Left colon (tissue), 2 donors: ENCODE measurements around the gene ZSWIM1. TPM values are rescaled to one million over a fixed set of nuclear protein-coding genes. Genes with fewer than 3 reads are reported as not detected.

Experiments used
- ATAC-seq: fragments of 200-7000 bp; cut with Tn5 transposase; one replicate; pipeline ENCODE4 v1.9.1; 2020; ENCODE audit warnings: mild to moderate bottlenecking, moderate library complexity
- DNase-seq, 2 donors: peaks; one replicate each; pipeline ENCODE4 v3.0.0-alpha.2; 2020
- intact Hi-C, 2 donors: fragments of 100-400 bp; cut with DNase I in 1 of 2; cut with micrococcal nuclease in 1 of 2; formaldehyde crosslinking; loops; one replicate each; pipeline versions ENCODE4 v1.11.2 to v1.14.0; 2022; cut with DNase I, micrococcal nuclease
- long read RNA-seq: library from polyadenylated mRNA; unstranded; transcript quantifications from one replicate; pipeline ENCODE4 v2.0.0, GENCODE V29; 2021
- total RNA-seq, 2 donors: library from RNA; stranded (reverse); fragmentation: NEBNext Ultra II Directional; extraction: Animal tissue kit (Norgen Biotek cat#: 25700); gene quantifications; one replicate each; pipeline ENCODE4 v1.2.1, GENCODE V29; 2021
- donor health status: DM: no; HTN: no; CAD: no.
- donor health status: DM: yes; HTN: yes; CAD: no.

ZSWIM1 gene
- total RNA-seq = 10 to 100 TPM; 11.8 to 12.0 TPM
- long read RNA-seq = 0 reads

DNA sequence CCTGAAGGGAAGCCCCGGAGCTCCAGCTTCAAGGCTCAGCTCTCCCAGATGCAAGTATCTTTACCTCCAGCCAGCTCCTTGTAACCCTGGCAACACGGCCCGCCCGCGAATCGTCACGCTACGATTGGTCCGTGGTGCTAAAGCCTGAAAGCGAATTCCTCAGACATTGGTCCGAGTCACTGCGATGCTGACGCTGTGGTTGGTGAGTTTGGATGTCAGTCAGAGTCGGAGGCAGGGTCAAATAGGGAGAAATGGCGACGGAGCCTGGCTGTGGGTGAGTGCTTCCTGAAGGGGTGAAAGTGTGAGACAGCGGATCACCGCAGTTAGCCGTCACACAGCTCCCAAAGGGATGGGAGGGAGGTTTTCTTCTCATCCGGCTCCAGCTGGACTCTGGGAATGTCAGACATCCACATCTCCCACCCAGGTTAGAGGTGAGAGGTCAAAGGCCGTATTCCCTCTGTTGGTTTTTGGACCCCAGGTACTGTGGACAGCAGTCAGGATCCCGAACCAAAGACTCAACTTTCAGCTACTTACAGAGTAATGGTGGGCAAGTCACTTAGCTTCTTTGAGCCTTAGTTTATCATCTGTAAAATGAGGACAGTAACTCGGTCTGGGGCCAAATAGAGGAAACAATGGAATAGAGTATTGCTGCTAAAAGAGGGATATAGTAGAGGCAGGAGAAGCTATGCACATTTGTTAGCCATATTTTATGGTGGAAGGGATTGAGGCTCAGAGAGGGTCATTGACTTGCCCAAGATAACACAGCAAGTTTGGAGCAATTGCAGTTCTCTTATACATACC is at the start of gene ZSWIM1:
Gene ZSWIM1, plus strand, starts transcription at position 240 of the 801 bp plus-strand sequence. CDS start 1,366 bp downstream, outside the sequence.
- intact Hi-C loops = no loop called here
- peak; percentile 99 for DNase-seq
- peak; percentile 98 for ATAC-seq

DNA sequence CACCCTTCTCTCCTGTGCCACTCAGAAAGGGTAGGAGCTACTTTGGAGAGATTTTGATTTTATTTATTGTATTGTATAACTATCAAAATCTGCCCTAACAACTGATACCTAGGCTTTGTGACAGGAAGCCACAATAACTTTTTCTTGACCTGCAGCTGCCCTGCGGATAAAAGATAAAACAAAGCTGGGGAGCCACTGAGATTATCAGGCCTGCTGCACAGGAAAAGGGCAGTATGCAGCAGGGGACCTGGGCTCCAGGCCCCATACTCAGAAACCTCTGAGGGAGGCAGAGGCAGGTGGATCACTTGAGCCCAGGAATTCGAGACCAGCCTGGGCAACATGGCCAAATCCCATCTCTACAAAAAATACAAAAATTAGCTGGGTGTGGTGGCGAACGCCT is 48.4 kb upstream of the ZSWIM1 start:
- DNase-seq = no peak
- intact Hi-C loops = no loop called here
- no peak for ATAC-seq

DNA sequence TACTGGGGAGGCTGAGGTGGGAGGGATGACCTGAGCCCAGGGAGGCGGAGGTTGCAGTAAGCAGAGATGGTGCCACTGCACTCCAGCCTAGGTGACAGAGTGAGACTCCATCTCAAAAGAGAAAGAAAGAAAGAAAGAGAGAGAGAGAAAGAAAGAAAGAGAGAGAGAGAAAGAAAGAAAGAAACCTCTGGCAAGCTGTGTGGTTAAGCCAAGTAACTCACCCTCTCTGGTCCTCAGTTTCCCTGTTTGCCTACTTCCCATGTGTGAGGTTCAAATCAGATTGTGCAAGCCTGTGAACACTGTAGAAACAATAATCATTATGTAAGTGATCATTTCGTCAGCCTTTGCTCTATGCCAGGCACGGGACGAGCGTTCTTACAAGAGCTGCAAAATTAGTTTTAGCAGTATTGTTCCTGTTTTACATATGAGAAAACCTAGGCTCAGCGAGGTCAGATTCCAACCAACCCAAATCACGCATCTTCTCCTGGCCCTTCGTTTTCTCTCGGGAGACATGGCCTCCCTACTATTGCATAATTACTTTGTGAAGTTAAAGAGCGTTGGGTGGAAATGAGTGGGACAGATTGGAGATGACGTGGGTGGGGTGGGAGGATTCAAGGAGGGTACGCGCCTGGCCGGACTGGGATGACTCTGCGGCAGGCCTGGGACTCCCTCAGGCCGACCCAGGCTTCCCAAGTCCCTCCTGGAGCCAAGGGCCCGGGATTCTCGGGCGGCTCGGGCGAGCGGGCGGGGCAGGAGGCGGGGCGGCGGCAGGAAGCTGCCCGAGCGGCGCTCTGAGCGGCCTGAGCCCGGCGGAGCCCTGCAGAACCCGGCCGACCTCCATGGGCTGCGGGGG is 47.8 kb upstream of the ZSWIM1 start, which contains the start of gene SNX21:
Gene SNX21, plus strand, starts transcription at position 770 of the 853 bp plus-strand sequence. CDS start 121 bp downstream, outside the sequence.
- DNase-seq (peak; percentile 82 to 83), ATAC-seq (peak; percentile 90)
- intact Hi-C loops = no loop called here

DNA sequence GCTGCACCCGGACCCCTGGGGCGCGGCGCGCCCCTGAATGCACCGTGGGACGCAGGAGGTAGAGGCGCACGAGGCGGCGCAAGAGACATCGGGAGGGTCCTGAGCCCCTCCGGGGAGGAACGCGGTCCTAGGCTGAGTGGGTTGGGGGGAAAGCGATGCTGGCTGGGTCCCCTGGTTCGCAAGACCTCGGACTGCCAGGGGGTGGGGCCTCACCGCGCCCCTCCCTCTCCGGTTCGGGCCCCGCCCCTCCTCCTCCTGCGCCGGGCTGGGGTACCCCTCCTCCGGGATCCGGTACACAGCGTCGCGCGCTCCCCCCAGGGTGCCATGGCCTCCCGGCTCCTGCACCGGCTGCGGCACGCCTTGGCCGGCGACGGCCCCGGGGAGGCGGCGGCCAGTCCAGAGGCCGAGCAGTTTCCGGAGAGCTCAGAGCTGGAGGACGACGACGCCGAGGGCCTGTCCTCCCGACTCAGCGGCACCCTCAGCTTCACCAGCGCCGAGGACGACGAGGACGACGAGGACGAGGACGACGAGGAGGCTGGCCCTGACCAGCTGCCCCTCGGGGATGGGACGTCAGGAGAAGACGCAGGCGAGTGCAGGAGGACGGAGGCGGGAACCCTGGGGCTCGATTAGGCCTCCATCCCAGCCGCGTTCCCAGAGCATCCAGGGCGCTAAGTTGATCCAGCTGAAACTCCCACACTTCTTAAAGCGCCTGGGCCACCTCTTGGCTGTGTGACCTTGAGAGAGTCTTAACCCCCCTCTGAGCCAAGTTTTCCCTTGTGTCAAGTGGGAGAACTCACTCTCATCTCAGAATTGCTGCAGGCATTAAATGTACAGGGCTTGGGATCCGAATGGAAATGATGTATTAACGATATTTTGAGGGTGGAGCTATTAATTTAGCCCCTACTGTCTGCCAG is 46.9 kb upstream of the ZSWIM1 start:
- intact Hi-C loops = no loop called here
- DNase-seq (peak; percentile 63 to 73), ATAC-seq (peak; percentile 80)

DNA sequence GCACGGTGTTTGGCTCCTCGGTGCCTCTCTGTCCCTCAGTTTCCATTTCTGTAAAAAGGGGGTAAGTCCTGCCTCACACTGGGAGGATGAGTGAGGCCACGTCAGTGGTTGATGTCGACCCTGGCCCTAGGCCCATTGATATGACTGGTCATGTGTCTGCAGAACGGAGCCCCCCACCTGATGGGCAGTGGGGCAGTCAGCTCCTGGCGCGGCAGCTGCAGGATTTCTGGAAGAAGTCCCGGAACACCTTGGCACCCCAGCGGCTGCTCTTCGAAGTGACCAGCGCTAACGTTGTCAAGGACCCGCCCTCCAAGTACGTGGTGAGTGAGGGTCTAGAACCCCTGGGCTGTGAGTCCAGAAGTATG is 46.2 kb upstream of the ZSWIM1 start:
- DNase-seq (no peak), ATAC-seq (no peak)
- intact Hi-C loops = no loop called here

DNA sequence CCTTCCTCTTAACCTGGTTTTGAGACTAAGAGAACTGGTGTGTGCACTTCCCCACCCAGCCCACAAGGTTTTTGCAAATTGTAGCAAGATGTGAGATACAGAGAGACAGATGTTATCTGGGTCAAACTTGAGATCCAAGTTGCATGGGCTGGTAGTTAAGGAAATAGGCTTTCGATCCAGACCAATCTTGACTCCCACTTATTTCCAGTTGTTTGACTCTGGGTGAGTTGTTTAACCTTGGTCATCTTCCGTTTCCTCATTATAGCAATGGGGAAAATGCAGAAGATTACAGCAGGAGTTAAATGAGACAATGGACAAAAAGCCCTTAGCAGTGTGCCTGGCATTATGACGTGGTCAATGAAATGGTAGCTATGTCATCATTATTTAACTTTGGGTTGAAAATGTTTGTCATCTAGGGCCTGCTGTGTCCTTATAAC is 45.7 kb upstream of the ZSWIM1 start:
- intact Hi-C loops = no loop called here
- no peak for DNase-seq
- ATAC-seq = no peak

DNA sequence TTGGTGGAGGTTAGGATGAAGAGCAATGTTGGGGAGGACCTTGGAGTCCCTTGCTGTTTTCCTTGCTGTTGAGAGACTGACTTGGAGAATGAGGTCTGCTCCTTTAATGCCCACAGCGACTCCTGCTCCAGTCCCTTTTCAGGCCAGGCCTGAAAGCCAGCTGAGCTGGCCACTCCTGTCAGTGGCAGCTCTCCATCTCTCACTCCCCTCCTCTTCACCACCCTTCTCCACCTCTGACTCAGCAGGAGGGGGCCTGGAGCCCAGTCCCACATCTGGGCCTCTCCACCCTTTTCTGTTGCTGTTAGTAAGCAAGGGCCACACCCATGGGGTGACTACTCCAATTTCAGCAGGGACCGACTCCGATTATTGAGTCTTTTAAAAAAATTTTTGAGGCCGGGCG is 45.2 kb upstream of the ZSWIM1 start:
- intact Hi-C loops = no loop called here
- DNase-seq (no peak), ATAC-seq (no peak)

DNA sequence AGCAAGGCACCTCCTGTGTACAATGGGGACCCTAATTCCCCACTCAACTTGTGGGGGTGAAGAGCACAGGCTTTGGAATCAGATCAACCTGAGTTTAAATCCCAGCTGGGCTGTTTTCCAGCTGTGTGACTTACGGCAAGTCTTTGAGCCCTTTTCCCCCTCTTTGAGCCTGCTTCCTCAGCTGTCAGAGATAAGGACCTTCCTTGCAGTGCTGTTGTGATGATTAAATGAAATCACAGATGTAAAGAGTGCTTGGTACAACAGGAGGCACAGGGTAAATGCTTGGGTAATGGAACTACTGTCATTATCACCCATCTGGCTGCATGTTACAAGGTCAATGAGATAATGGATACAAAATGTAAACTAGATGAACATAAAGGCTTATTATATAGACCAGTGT is 44.2 kb upstream of the ZSWIM1 start:
- ATAC-seq = no peak
- intact Hi-C loops = no loop called here
- DNase-seq = no peak

DNA sequence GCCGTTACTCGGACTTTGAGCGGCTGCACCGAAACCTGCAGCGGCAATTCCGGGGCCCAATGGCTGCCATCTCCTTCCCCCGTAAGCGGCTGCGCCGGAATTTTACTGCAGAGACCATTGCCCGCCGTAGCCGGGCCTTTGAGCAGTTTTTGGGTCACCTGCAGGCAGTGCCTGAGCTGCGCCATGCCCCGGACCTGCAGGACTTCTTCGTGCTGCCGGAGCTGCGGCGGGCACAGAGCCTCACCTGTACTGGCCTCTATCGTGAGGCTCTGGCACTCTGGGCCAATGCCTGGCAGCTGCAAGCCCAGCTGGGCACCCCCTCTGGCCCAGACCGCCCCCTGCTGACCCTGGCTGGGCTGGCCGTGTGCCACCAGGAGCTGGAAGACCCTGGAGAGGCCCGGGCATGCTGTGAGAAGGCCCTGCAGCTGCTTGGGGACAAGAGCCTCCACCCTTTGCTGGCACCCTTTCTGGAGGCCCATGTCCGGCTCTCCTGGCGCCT is 40.3 kb upstream of the ZSWIM1 start:
- intact Hi-C loops = no loop called here
- no peak for DNase-seq
- ATAC-seq = peak; percentile 7

DNA sequence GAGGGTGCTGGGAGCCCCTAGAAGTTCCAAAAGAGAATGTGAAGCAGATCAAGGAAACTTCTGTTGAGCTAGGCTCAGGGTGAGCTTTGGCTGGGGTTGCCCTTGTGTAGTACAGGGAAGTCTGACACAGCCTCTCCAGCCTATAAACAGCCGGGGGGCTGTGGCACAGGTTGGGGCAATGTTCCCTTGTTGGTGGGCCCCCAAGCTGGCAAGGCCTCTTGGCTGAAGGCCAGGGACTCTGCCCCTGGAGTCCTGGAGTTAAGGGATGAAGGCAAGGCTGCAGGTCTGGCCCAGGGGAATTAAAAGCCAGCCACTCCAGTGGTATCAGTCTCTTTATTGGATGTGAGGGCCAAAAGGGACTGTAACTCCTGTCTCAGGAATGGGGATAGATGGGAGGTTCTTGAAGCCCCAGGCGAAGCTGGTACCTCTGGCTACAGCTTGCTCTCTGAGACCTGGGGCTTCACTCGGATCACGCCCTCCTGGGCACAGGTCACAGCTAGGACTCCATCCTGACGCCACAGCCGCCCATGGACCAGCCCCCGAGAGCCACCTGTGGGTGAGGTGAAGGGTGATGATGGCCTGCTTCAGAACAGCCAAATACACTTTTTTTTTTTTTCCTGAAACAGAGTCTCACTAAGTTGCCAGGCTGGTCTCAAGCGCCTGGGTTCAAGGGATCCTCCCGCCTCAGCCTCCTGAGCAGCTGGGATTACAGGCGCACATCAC is 39.5 kb upstream of the ZSWIM1 start:
- intact Hi-C loops = no loop called here
- DNase-seq (no peak), ATAC-seq (peak; percentile 16)

DNA sequence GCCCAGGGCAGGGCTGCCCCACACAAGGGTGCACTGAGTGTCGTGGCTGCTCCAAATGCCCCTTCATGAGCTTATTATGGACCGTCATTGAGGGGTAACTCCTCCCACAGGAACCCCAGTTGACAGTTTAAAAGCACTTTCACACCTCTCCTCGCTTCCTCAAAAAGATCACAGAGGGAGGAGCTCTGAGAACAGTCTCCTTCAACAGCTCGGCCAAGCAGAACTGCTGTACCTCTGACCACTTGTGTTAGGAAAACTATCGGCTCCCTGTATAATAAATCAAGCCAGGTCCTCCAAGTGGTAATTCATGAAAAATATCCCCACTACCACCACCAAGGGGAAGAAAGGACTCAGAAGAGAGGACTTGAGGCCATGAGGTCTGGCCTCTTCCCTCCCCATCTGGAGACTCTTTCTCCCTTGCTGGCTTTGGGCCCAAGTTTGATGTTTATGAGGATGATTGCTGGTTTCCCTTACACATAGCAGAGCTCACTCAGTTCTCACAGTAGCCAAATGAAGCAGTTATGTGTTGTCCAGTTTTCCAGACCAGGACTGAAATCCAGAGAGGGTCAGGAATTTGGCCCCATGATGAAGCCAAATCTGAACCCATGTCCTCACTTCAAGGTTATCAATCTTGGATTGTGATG is 38.7 kb upstream of the ZSWIM1 start:
- no peak for DNase-seq
- ATAC-seq = peak; percentile 24
- intact Hi-C loops = no loop called here

DNA sequence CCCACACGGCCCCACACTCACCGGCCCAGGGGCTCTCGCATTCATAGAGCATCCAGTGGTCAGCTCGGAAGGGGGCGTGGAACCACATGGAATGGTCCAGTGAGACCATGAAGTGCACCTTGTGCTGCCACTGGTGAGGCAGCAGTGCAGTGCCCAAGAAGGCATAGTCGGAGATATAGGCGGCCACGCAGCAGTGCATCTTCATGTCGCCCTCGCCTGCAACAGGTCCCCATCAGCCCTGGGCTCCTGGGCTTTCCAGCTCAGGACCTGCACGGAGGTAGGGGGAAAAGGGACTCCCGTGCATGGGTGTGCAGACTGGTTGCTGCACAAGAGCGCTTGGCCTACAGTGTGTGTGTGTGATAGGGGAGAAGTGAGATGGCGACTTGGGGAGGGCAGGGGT is 37.5 kb upstream of the ZSWIM1 start:
- ATAC-seq (no peak), DNase-seq (no peak)
- intact Hi-C loops = no loop called here

DNA sequence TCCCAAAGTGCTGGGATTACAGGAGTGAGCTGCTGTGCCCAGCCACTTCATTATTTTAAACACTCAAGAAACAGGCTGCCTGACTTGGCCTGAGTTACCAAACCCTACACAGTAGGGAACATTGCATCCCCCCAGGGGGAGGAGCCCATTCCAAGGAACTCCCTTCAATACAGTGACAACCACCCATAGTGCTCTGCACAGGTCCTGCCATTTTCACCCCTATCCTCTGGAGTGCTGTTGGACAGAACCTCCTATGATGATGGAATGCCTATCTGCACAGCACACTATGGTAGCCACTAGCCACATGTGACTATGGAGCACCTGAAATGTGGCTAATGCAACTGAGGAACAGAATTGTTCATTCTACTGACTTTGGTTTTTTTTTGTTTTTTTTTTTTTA is 35.6 kb upstream of the ZSWIM1 start:
- intact Hi-C loops = no loop called here
- ATAC-seq = no peak
- DNase-seq = no peak

DNA sequence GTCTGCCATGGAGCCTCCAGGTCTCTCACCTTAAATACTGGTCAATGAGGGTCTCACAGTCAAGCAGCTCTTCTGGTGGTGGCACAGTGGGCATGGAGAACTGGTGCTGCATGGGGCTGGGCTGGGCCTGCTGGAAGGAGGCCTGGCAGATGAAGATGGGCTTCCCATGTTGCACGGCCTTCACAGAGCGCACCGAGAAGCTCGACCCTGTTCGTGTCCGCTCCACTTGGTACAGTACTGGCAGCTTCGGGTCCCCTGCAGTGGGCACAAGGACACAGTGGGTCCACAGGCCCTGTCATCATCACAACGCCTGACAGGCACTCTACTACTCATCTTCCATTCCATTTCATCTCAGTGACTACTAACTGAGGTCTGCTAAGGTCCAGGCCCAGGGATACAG is 32.6 kb upstream of the ZSWIM1 start:
- ATAC-seq (no peak), DNase-seq (no peak)
- intact Hi-C loops = no loop called here

DNA sequence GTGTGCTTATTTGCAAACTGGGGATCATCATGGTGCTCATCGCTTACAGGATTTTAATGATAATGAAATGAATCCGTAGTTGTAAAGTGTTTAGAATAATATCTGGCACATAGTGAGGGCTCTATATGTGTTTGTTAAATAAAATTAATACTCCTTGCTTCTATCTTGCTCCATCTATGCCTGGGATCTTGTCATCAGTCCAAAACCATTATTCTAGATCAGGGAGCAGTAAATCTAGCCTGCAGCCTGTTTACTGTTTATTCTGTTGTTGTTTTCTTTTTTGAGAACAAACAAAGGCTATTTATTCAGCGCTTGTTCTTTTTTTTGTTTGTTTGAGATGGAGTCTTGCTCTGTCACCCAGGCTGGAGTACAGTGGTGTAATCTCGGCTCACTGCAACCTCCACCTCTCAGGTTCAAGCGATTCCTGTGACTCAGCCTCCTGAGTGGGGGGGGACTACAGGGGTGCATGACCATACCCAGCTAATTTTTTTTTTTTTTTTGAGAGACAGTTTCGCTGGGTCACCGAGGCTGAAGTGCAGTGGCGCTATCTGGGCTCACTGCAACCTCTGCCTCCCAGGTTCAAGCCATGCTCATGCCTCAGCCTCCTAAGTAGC is 32.0 kb upstream of the ZSWIM1 start:
- no peak for DNase-seq
- no peak for ATAC-seq
- intact Hi-C loops = no loop called here

DNA sequence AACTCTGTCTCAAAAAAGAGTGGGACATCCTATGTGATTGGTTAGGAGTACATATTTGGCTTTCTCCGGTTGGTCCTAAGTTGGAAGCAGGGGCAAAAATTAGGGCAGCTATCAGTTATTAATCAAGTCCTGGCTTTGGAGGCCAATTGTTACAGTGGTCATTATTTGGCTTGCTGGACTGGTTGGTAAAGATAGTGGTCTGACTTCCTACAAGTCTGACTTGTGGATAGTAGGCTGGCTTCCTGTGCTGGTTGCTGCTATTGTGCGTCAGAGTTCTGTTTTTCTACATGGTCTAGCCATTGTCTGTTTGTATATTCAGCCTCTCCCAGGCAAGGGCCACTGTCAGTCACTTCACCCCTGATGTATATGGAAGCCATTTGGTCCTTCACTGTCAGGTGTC is 30.8 kb upstream of the ZSWIM1 start:
- ATAC-seq (no peak), DNase-seq (no peak)
- intact Hi-C loops = no loop called here

DNA sequence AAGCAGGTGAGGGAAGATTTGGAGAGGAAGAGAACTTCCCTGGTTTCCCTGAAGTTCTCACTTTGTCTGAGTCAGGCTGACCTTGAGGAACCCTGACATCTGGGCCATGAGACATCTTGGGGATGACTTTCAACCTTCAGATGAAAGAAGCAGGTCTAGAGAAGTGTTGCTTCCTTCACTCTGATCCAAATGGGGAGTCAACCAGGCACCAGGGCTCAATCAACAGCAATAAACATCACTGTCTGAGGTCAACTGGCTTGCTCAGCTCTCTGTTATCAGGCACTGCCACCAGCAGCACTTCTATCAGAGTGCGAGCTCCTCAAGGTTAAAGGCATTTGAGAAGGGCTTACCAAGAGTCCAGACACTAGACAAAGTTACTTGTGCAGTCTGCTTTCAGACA is 30.1 kb upstream of the ZSWIM1 start:
- no peak for DNase-seq
- ATAC-seq = no peak
- intact Hi-C loops = no loop called here
